WTC11 (cell line): ENCODE data around the gene NARS2.

ENCODE experiments used
- CTCF ChIP-seq: fragments of 200-600 bp; IDR thresholded peaks from 2 replicates; pipeline ENCODE4 v1.8.0; 2022; ENCODE audit warnings: antibody characterized with exemption
- ELF4 ChIP-seq: sonication (generic); formaldehyde crosslinking; IDR thresholded peaks from 2 replicates; pipeline ENCODE4 v1.8.1; 2022; ENCODE audit warnings: low read depth, mild to moderate bottlenecking, moderate library complexity, missing genetic modification reagents
- OVOL2 ChIP-seq: fragments of 250-450 bp; sonication (Bioruptor Pico); IDR thresholded peaks from 2 replicates; pipeline ENCODE4 v1.9.0; 2021; ENCODE audit warnings: mild to moderate bottlenecking, borderline replicate concordance
- SMAD4 ChIP-seq: sonication (generic); formaldehyde crosslinking; IDR thresholded peaks from 2 replicates; pipeline ENCODE4 v1.8.0; 2022; ENCODE audit warnings: mild to moderate bottlenecking, missing genetic modification reagents
- TEAD4 ChIP-seq: sonication (generic); formaldehyde crosslinking; IDR thresholded peaks from 2 replicates; pipeline ENCODE4 v1.8.0; 2022; ENCODE audit warnings: mild to moderate bottlenecking, missing genetic modification reagents
- TF ChIP-seq, protein P1 (sequence below): sonication (generic); formaldehyde crosslinking; IDR thresholded peaks from 2 replicates; pipeline ENCODE4 v1.8.1; 2023; ENCODE audit warnings: mild to moderate bottlenecking, missing genetic modification reagents, moderate library complexity
- TF ChIP-seq, protein P2 (sequence below): sonication (generic); formaldehyde crosslinking; IDR thresholded peaks from 2 replicates; pipeline ENCODE4 v1.8.1; 2023; ENCODE audit warnings: mild to moderate bottlenecking, moderate library complexity, missing genetic modification reagents

DNA sequence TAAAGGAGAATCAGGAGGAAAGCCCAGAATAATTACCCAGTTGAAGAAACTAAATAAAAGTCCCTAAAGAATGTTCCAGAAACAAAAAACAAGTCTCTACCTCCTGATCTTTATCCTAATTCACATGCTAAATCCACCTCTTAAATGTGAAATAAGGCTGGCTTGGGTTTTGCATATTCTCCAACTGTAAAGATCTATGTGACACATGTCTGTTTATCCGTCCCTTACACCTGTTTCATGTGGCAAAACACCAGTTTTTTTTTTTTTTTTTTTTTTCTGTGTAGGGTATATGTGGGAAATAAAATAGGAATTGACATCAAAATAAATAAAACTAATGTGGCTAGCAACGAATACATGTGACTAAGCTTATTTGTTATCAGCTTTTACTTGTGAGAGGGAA, 70.5 kb downstream of the NARS2 start:
- TF ChIP-seq CTCF: no peak
- no peak for TF ChIP-seq ELF4 (CRISPR knock-in tag)
- TF ChIP-seq, protein P1, sequence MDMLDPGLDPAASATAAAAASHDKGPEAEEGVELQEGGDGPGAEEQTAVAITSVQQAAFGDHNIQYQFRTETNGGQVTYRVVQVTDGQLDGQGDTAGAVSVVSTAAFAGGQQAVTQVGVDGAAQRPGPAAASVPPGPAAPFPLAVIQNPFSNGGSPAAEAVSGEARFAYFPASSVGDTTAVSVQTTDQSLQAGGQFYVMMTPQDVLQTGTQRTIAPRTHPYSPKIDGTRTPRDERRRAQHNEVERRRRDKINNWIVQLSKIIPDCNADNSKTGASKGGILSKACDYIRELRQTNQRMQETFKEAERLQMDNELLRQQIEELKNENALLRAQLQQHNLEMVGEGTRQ (CRISPR knock-in tag): no peak
- TF ChIP-seq OVOL2 (CRISPR knock-in tag): no peak
- TF ChIP-seq, protein P2, sequence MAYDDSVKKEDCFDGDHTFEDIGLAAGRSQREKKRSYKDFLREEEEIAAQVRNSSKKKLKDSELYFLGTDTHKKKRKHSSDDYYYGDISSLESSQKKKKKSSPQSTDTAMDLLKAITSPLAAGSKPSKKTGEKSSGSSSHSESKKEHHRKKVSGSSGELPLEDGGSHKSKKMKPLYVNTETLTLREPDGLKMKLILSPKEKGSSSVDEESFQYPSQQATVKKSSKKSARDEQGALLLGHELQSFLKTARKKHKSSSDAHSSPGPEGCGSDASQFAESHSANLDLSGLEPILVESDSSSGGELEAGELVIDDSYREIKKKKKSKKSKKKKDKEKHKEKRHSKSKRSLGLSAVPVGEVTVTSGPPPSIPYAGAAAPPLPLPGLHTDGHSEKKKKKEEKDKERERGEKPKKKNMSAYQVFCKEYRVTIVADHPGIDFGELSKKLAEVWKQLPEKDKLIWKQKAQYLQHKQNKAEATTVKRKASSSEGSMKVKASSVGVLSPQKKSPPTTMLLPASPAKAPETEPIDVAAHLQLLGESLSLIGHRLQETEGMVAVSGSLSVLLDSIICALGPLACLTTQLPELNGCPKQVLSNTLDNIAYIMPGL (CRISPR knock-in tag): no peak
- TF ChIP-seq TEAD4 (CRISPR knock-in tag): no peak
- TF ChIP-seq SMAD4 (CRISPR knock-in tag): no peak
